Measurements from ENCODE around the gene TSHZ2. TPM values are rescaled to one million over a fixed set of nuclear protein-coding genes. Genes with fewer than 3 reads are reported as not detected.

TSHZ2 gene
- total and polyA plus RNA-seq, 2 donors (not counting 3 experiments of a cell fraction or from before 2014, with no cell fraction given), result not detected

GRCh38 chr20:53515749-53516148, 543.6 kb downstream of the TSHZ2 start:
- TF ChIP-seq EZH2 (IDR thresholded peaks at IDR 0.05; ENCODE audit: borderline replicate concordance, low read depth, low read length, severe bottlenecking) (no peak), POLR2A (IDR thresholded peaks at IDR 0.05; ENCODE audit: low read depth, low read length) (no peak), POLR2AphosphoS5 (IDR thresholded peaks at IDR 0.05; ENCODE audit: insufficient read depth, low read depth, low read length) (no peak), FOS (IDR thresholded peaks at IDR 0.05; ENCODE audit: borderline replicate concordance, insufficient read depth, low read length) (no peak), CTCF (IDR thresholded peaks at IDR 0.05; ENCODE audit: extremely low read depth in 1 of 2, insufficient read depth in 1 of 2, low read depth in 1 of 2, low read length in 2 of 2) (no peak), JUN (IDR thresholded peaks at IDR 0.05; ENCODE audit: borderline replicate concordance, insufficient read depth, insufficient read length, low read depth) (no peak), MYC (IDR thresholded peaks at IDR 0.05; ENCODE audit: low read depth, low read length) (no peak), GATA2 (IDR thresholded peaks at IDR 0.05; ENCODE audit: insufficient read depth, insufficient read length, low read depth, low read length) (no peak), MAX (IDR thresholded peaks at IDR 0.05; ENCODE audit: insufficient read depth, insufficient read length) (no peak)
- DNase-seq (ENCODE audit: low read depth, low spot score), result no peak
- no peaks in the 10 kb centered on the region for H3K36me3 ChIP-seq (ENCODE audit: control insufficient read depth in 2 of 2, extremely low read depth in 1 of 2, insufficient read depth in 2 of 2, low read length in 2 of 2)
- BruUV-seq (replicated peaks), result no TSS peak
- dilution Hi-C loops (cut with MboI; ENCODE audit: extremely low pct_ligation_motif_present, low sequenced_read_pairs), result no loop called here
- intact Hi-C loops (cut with micrococcal nuclease), result no loop called here
- H3K4me1 ChIP-seq (ENCODE audit: control insufficient read depth, extremely low read depth, insufficient read depth, low read length), result no peaks in the 10 kb centered on the region
- H3K4me2 ChIP-seq (ENCODE audit: insufficient read depth, low read length), result no peak overlapping the region
- CTCF ChIA-PET, result no interaction called here
- no peaks in the 10 kb centered on the region for H3K9me3 ChIP-seq (replicated peaks; ENCODE audit: control insufficient read depth, insufficient read depth, low read length)
- H3K4me3 ChIP-seq (replicated peaks in 1 of 3; ENCODE audit: insufficient read depth in 1 of 3, low read depth in 1 of 3, low read length in 3 of 3), result no peak overlapping the region
- H3K79me2 ChIP-seq (ENCODE audit: control insufficient read depth, insufficient read depth, low read length), result no peaks in the 10 kb centered on the region
- no peaks in the 10 kb centered on the region for H3K27me3 ChIP-seq (ENCODE audit: control insufficient read depth in 2 of 2, insufficient read depth in 2 of 2, low read length in 2 of 2)
- no peak overlapping the region for H3K27ac ChIP-seq (ENCODE audit: insufficient read depth, low read depth, low read length)
- H4K20me1 ChIP-seq (replicated peaks; ENCODE audit: control insufficient read depth, extremely low read depth, insufficient read depth, low read length), result no peaks in the 10 kb centered on the region
- H2AFZ ChIP-seq (ENCODE audit: low read depth, low read length), result no peak overlapping the region
- no peak overlapping the region for H3K9ac ChIP-seq (replicated peaks; ENCODE audit: extremely low read depth, insufficient read depth, low read length)
- POLR2A ChIA-PET, result no interaction called here
- no peak for FAIRE-seq
- H3K9me1 ChIP-seq (replicated peaks; ENCODE audit: control insufficient read depth, extremely low read depth, insufficient read depth, low read length), result no peaks in the 10 kb centered on the region
